ENCODE data around the gene HAUS8.
"Not testable (repeated sequence)": the region's sequence is repeated elsewhere in the genome, so short reads cannot be mapped to it uniquely, and the experiment has no call there.

Gene HAUS8

GRCh38 chr19:17111766-17112165 is 36.5 kb upstream of the HAUS8 start:
- no peak overlapping the region for H3K9ac ChIP-seq (ENCODE audit: low read length)
- H3K27ac ChIP-seq (ENCODE audit: low read depth, low read length) = no peak overlapping the region
- peaks cover 11% of the 10 kb centered on the region; the same call in 1 of the 2 replicates for H3K36me3 ChIP-seq (ENCODE audit: control insufficient read depth, insufficient read depth, low read length)
- no peaks in the 10 kb centered on the region for H3K27me3 ChIP-seq (ENCODE audit: control insufficient read depth, insufficient read depth, low read length)
- H3K9me3 ChIP-seq (ENCODE audit: control insufficient read depth, insufficient read depth, low read depth, low read length) = no peaks in the 10 kb centered on the region
- peaks cover 49% of the 10 kb centered on the region for H3K4me1 ChIP-seq (ENCODE audit: control insufficient read depth, insufficient read depth, low read length)
- no peak overlapping the region for H3K4me3 ChIP-seq (ENCODE audit: low read depth, low read length)

DNA sequence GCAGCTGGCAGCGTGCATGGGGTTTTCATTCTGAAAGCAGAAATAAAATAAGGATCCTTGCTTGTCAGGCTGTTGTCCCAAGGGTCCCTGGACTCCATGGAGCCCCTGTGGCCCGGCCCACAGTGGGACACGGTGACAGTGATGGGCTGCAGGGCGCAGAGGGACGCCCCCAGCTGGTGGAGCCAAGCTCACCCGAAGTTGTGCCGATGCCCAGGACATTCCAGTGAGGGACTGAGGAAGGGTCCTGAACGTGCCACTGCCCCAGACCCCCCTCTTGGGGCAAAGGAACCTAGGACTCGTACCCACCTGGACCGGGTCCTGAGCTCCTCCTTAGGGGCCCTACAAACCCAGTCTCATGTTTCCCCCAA is 35.3 kb upstream of the HAUS8 start:
- no peak overlapping the region for H3K4me3 ChIP-seq (ENCODE audit: low read depth, low read length)
- H3K9ac ChIP-seq (ENCODE audit: low read length) = no peak overlapping the region
- no peaks in the 10 kb centered on the region for H3K27me3 ChIP-seq (ENCODE audit: control insufficient read depth, insufficient read depth, low read length)
- peaks cover 41% of the 10 kb centered on the region for H3K4me1 ChIP-seq (ENCODE audit: control insufficient read depth, insufficient read depth, low read length)
- no peaks in the 10 kb centered on the region for H3K9me3 ChIP-seq (ENCODE audit: control insufficient read depth, insufficient read depth, low read depth, low read length)
- no peak overlapping the region for H3K27ac ChIP-seq (ENCODE audit: low read depth, low read length)
- H3K36me3 ChIP-seq (ENCODE audit: control insufficient read depth, insufficient read depth, low read length) = peaks cover 15% of the 10 kb centered on the region; the same call in 1 of the 2 replicates

- Histone ChIP-seq H3K27ac (ENCODE audit: low read depth, low read length) (no peak overlapping the region), H3K4me3 (ENCODE audit: low read depth, low read length) (no peak overlapping the region), H3K36me3 (ENCODE audit: control insufficient read depth, insufficient read depth, low read length) (peaks cover 18% of the 10 kb centered on the region), H3K4me1 (ENCODE audit: control insufficient read depth, insufficient read depth, low read length) (peaks cover 41% of the 10 kb centered on the region), H3K27me3 (ENCODE audit: control insufficient read depth, insufficient read depth, low read length) (no peaks in the 10 kb centered on the region), H3K9me3 (ENCODE audit: control insufficient read depth, insufficient read depth, low read depth, low read length) (no peaks in the 10 kb centered on the region), H3K9ac (ENCODE audit: low read length) (no peak overlapping the region)
Measured at GRCh38 chr19:17109962-17110598, 34.8 kb upstream of the HAUS8 start.

- peaks cover 19% of the 10 kb centered on the region for H3K36me3 ChIP-seq (ENCODE audit: control insufficient read depth, insufficient read depth, low read length)
- no peak overlapping the region for H3K4me3 ChIP-seq (ENCODE audit: low read depth, low read length)
- H3K27me3 ChIP-seq (ENCODE audit: control insufficient read depth, insufficient read depth, low read length) = no peaks in the 10 kb centered on the region
- H3K9ac ChIP-seq (ENCODE audit: low read length) = no peak overlapping the region
- peaks cover 37% of the 10 kb centered on the region for H3K4me1 ChIP-seq (ENCODE audit: control insufficient read depth, insufficient read depth, low read length)
- no peaks in the 10 kb centered on the region for H3K9me3 ChIP-seq (ENCODE audit: control insufficient read depth, insufficient read depth, low read depth, low read length)
- H3K27ac ChIP-seq (ENCODE audit: low read depth, low read length) = no peak overlapping the region
Measured at GRCh38 chr19:17109300-17109699, 34.0 kb upstream of the HAUS8 start.

- peaks cover 23% of the 10 kb centered on the region for H3K36me3 ChIP-seq (ENCODE audit: control insufficient read depth, insufficient read depth, low read length)
- no peaks in the 10 kb centered on the region for H3K27me3 ChIP-seq (ENCODE audit: control insufficient read depth, insufficient read depth, low read length)
- no peaks in the 10 kb centered on the region for H3K9me3 ChIP-seq (ENCODE audit: control insufficient read depth, insufficient read depth, low read depth, low read length)
- H3K9ac ChIP-seq (ENCODE audit: low read length) = no peak overlapping the region
- H3K27ac ChIP-seq (ENCODE audit: low read depth, low read length) = no peak overlapping the region
- no peak overlapping the region for H3K4me3 ChIP-seq (ENCODE audit: low read depth, low read length)
- H3K4me1 ChIP-seq (ENCODE audit: control insufficient read depth, insufficient read depth, low read length) = peaks cover 28% of the 10 kb centered on the region
Measured at GRCh38 chr19:17108453-17108784, 33.2 kb upstream of the HAUS8 start.

- Histone ChIP-seq H3K4me3 (ENCODE audit: low read depth, low read length) (no peak overlapping the region), H3K4me1 (ENCODE audit: control insufficient read depth, insufficient read depth, low read length) (peaks cover 22% of the 10 kb centered on the region; the same call in 1 of the 2 replicates), H3K36me3 (ENCODE audit: control insufficient read depth, insufficient read depth, low read length) (peaks cover 29% of the 10 kb centered on the region), H3K27ac (ENCODE audit: low read depth, low read length) (peak overlapping the region; percentile 48; the same call in 1 of the 2 replicates), H3K9ac (ENCODE audit: low read length) (peak overlapping the region; percentile 13), H3K9me3 (ENCODE audit: control insufficient read depth, insufficient read depth, low read depth, low read length) (peaks cover 3% of the 10 kb centered on the region), H3K27me3 (ENCODE audit: control insufficient read depth, insufficient read depth, low read length) (no peaks in the 10 kb centered on the region)
Measured at GRCh38 chr19:17107546-17108452, 32.5 kb upstream of the HAUS8 start.

GRCh38 chr19:17106964-17107363 is 31.7 kb upstream of the HAUS8 start:
- H3K9me3 ChIP-seq (ENCODE audit: control insufficient read depth, insufficient read depth, low read depth, low read length); H3K27me3 ChIP-seq (ENCODE audit: control insufficient read depth, insufficient read depth, low read length); H3K4me3 ChIP-seq (ENCODE audit: low read depth, low read length): not testable (repeated sequence)
- peaks cover 36% of the 10 kb centered on the region for H3K36me3 ChIP-seq (ENCODE audit: control insufficient read depth, insufficient read depth, low read length)
- H3K27ac ChIP-seq (ENCODE audit: low read depth, low read length) = peak overlapping the region; percentile 48; the same call in 1 of the 2 replicates
- peaks cover 14% of the 10 kb centered on the region; the same call in 1 of the 2 replicates for H3K4me1 ChIP-seq (ENCODE audit: control insufficient read depth, insufficient read depth, low read length)
- H3K9ac ChIP-seq (ENCODE audit: low read length) = peak overlapping the region; percentile 13

GRCh38 chr19:17105556-17105955 is 30.3 kb upstream of the HAUS8 start:
- no peak overlapping the region for H3K9ac ChIP-seq (ENCODE audit: low read length)
- H3K36me3 ChIP-seq (ENCODE audit: control insufficient read depth, insufficient read depth, low read length) = peaks cover 34% of the 10 kb centered on the region
- no peak overlapping the region for H3K4me3 ChIP-seq (ENCODE audit: low read depth, low read length)
- peaks cover 14% of the 10 kb centered on the region; the same call in 1 of the 2 replicates for H3K4me1 ChIP-seq (ENCODE audit: control insufficient read depth, insufficient read depth, low read length)
- no peaks in the 10 kb centered on the region for H3K27me3 ChIP-seq (ENCODE audit: control insufficient read depth, insufficient read depth, low read length)
- peaks cover 9% of the 10 kb centered on the region for H3K9me3 ChIP-seq (ENCODE audit: control insufficient read depth, insufficient read depth, low read depth, low read length)
- H3K27ac ChIP-seq (ENCODE audit: low read depth, low read length) = no peak overlapping the region

DNA sequence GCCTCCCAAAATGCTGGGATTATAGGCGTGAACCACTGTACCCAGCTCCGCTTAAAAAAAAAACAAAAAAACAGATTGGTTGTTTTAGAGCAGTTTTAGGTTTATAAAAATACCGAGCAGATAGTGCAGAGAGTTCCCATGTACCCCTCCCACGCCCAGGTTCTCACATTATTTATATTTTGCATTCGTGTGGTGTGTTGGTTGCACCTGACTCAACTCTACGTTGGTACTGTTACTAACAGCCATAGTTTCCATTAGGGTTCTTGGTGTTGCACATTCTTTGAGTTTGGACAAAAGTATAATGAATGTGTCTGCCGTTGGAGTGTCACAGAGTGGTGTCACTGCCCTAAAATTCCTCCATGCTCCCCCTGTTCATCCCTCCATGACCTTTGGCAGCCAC is 29.4 kb upstream of the HAUS8 start:
- Histone ChIP-seq H3K27ac (ENCODE audit: low read depth, low read length) (no peak overlapping the region), H3K27me3 (ENCODE audit: control insufficient read depth, insufficient read depth, low read length) (no peaks in the 10 kb centered on the region), H3K4me3 (ENCODE audit: low read depth, low read length) (no peak overlapping the region), H3K9ac (ENCODE audit: low read length) (no peak overlapping the region), H3K36me3 (ENCODE audit: control insufficient read depth, insufficient read depth, low read length) (peaks cover 34% of the 10 kb centered on the region), H3K9me3 (ENCODE audit: control insufficient read depth, insufficient read depth, low read depth, low read length) (peaks cover 9% of the 10 kb centered on the region), H3K4me1 (ENCODE audit: control insufficient read depth, insufficient read depth, low read length) (peaks cover 14% of the 10 kb centered on the region; the same call in 1 of the 2 replicates)

DNA sequence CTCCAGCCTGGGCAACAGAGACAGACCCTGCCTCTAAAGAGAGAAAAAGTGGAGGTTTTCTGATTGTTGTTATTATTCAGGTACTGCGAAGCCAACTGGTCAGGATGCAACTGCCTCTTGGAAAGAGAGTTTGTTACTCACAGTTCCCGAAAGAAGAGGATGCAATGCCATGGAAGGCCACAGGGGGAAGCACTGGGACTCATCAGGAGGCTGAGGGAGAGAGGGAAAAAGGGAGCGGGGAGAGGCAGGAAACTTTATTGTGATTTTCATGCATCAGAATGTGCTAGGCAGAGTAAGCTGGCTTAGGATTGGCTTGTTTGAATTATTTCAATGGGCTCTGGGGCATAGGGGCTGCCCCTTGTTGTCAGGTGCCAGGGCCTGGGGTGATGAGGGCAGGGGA is 27.9 kb upstream of the HAUS8 start:
- no peak overlapping the region for H3K27ac ChIP-seq (ENCODE audit: low read depth, low read length)
- H3K4me1 ChIP-seq (ENCODE audit: control insufficient read depth, insufficient read depth, low read length) = peaks cover 11% of the 10 kb centered on the region; the same call in 1 of the 2 replicates
- H3K9ac ChIP-seq (ENCODE audit: low read length) = no peak overlapping the region
- H3K9me3 ChIP-seq (ENCODE audit: control insufficient read depth, insufficient read depth, low read depth, low read length) = peaks cover 9% of the 10 kb centered on the region
- no peak overlapping the region for H3K4me3 ChIP-seq (ENCODE audit: low read depth, low read length)
- peaks cover 34% of the 10 kb centered on the region for H3K36me3 ChIP-seq (ENCODE audit: control insufficient read depth, insufficient read depth, low read length)
- H3K27me3 ChIP-seq (ENCODE audit: control insufficient read depth, insufficient read depth, low read length) = no peaks in the 10 kb centered on the region
